Vagina (tissue), 2 donors: ENCODE results near the gene ALB.

ENCODE experiments used
- POLR2A ChIP-seq, 2 donors: fragments of 450-650 bp; IDR thresholded peaks; one replicate each; pipeline ENCODE4 v1.6.1; 2017; ENCODE audit warnings: antibody characterized with exemption in 2 of 2, mild to moderate bottlenecking in 2 of 2, moderate library complexity in 2 of 2
- POLR2AphosphoS5 ChIP-seq, 2 donors: sonication (generic); formaldehyde crosslinking; IDR thresholded peaks; one replicate each; pipeline ENCODE4 v1.9.0; 2017; ENCODE audit warnings: antibody characterized with exemption in 2 of 2, mild to moderate bottlenecking in 2 of 2, low read depth in 1 of 2; ENCODE audit not compliant: insufficient read depth in 1 of 2
- TF ChIP-seq, protein P1 (sequence below), 3 experiments: fragments of 450-650 bp in 2 of 3; fragments of 200-600 bp in 1 of 3; sonication (generic) in 1 of 3; IDR thresholded peaks; one replicate each; pipeline ENCODE4 v1.5.1; 2017 to 2019; ENCODE audit warnings: antibody characterized with exemption in 3 of 3, mild to moderate bottlenecking in 2 of 3, moderate library complexity in 2 of 3

DNA sequence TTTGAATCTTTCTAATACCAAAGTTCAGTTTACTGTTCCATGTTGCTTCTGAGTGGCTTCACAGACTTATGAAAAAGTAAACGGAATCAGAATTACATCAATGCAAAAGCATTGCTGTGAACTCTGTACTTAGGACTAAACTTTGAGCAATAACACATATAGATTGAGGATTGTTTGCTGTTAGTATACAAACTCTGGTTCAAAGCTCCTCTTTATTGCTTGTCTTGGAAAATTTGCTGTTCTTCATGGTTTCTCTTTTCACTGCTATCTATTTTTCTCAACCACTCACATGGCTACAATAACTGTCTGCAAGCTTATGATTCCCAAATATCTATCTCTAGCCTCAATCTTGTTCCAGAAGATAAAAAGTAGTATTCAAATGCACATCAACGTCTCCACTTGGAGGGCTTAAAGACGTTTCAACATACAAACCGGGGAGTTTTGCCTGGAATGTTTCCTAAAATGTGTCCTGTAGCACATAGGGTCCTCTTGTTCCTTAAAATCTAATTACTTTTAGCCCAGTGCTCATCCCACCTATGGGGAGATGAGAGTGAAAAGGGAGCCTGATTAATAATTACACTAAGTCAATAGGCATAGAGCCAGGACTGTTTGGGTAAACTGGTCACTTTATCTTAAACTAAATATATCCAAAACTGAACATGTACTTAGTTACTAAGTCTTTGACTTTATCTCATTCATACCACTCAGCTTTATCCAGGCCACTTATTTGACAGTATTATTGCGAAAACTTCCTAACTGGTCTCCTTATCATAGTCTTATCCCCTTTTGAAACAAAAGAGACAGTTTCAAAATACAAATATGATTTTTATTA is 28.3 kb downstream of the ALB start:
- TF ChIP-seq POLR2AphosphoS5 (IDR thresholded peaks at IDR 0.05; ENCODE audit: insufficient read depth in 1 of 2, low read depth in 1 of 2) (no peak), POLR2A (IDR thresholded peaks at IDR 0.05) (no peak)
- TF ChIP-seq, protein P1, sequence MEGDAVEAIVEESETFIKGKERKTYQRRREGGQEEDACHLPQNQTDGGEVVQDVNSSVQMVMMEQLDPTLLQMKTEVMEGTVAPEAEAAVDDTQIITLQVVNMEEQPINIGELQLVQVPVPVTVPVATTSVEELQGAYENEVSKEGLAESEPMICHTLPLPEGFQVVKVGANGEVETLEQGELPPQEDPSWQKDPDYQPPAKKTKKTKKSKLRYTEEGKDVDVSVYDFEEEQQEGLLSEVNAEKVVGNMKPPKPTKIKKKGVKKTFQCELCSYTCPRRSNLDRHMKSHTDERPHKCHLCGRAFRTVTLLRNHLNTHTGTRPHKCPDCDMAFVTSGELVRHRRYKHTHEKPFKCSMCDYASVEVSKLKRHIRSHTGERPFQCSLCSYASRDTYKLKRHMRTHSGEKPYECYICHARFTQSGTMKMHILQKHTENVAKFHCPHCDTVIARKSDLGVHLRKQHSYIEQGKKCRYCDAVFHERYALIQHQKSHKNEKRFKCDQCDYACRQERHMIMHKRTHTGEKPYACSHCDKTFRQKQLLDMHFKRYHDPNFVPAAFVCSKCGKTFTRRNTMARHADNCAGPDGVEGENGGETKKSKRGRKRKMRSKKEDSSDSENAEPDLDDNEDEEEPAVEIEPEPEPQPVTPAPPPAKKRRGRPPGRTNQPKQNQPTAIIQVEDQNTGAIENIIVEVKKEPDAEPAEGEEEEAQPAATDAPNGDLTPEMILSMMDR (IDR thresholded peaks at IDR 0.05): no peak
